ENCODE data around the gene DCC. TPM values are rescaled to one million over a fixed set of nuclear protein-coding genes. Genes with fewer than 3 reads are reported as not detected.

The DCC gene
- total and polyA plus RNA-seq, 2 experiments from 2014 or later, result not detected

GRCh38 chr18:52546686-52547346, 206.8 kb downstream of the DCC start:
- Histone ChIP-seq H3K9ac (no peak overlapping the region), H3K27me3 (replicated peaks; ENCODE audit: insufficient read depth) (no peaks in the 10 kb centered on the region), H3K9me3 (ENCODE audit: low read depth) (no peaks in the 10 kb centered on the region), H3F3A (ENCODE audit: insufficient read depth) (no peaks in the 10 kb centered on the region), H3K36me3 (ENCODE audit: low read depth) (no peaks in the 10 kb centered on the region), H3K4me1 (ENCODE audit: insufficient read depth) (no peaks in the 10 kb centered on the region), H3K27ac (no peak overlapping the region), H3K79me2 (ENCODE audit: insufficient read depth) (no peaks in the 10 kb centered on the region), H3K4me2 (ENCODE audit: unreplicated experiment) (no peak overlapping the region), H2AFZ (no peak overlapping the region), H3K9me2 (ENCODE audit: insufficient read depth) (no peaks in the 10 kb centered on the region), H3K4me3 (no peak overlapping the region), H4K20me1 (ENCODE audit: insufficient read depth) (no peaks in the 10 kb centered on the region)
- 8 to 10% methylated on average over 6 of the region's 6 CpGs for WGBS, 2 experiments (ENCODE audit: low coverage in 1 of 2, low lambda C conversion rate in 2 of 2, missing lambda C conversion rate in 2 of 2)
- in situ Hi-C loops (cut with MboI), result no loop called here
- no peak for DNase-seq
- no peak for TF ChIP-seq EZH2 (IDR thresholded peaks at IDR 0.05; ENCODE audit: insufficient read depth, poor library complexity, severe bottlenecking)
- TF ChIP-seq EZH2phosphoT487 (IDR thresholded peaks at IDR 0.05; ENCODE audit: insufficient read depth, low read depth), result no peak

DNA sequence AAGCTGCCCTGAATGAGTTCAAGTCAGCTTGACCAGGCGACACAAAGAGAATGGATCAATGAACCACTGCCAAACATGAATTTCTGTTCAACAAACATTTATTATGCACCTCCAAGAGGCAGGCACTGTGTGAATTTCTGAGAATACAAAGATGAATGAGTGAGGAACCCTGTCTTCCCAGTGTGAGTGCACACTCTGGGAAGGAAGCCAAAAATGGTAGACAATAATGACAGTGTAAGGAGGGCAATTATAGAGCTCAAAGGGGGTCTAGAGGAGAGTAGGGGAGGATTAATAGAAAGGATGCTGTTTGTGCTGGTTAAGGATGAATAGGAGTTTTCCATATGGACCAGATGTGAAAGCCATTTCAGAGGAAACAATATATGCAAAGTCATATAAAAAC, 213.4 kb downstream of the DCC start:
- Histone ChIP-seq H3K9ac (no peak overlapping the region), H3K27ac (no peak overlapping the region), H3K4me2 (ENCODE audit: unreplicated experiment) (no peak overlapping the region), H3K9me3 (ENCODE audit: low read depth) (no peaks in the 10 kb centered on the region), H3K27me3 (replicated peaks; ENCODE audit: insufficient read depth) (no peaks in the 10 kb centered on the region), H4K20me1 (ENCODE audit: insufficient read depth) (no peaks in the 10 kb centered on the region), H3K36me3 (ENCODE audit: low read depth) (no peaks in the 10 kb centered on the region), H3F3A (ENCODE audit: insufficient read depth) (no peaks in the 10 kb centered on the region), H3K4me1 (ENCODE audit: insufficient read depth) (no peaks in the 10 kb centered on the region), H2AFZ (no peak overlapping the region), H3K9me2 (ENCODE audit: insufficient read depth) (no peaks in the 10 kb centered on the region), H3K79me2 (ENCODE audit: insufficient read depth) (no peaks in the 10 kb centered on the region), H3K4me3 (no peak overlapping the region)
- DNase-seq, result no peak
- WGBS, 2 experiments (ENCODE audit: low coverage in 1 of 2, low lambda C conversion rate in 2 of 2, missing lambda C conversion rate in 2 of 2), result 16 to 31% methylated on average over 1 of the region's 1 CpG
- TF ChIP-seq EZH2phosphoT487 (IDR thresholded peaks at IDR 0.05; ENCODE audit: insufficient read depth, low read depth), result no peak
- TF ChIP-seq EZH2 (IDR thresholded peaks at IDR 0.05; ENCODE audit: insufficient read depth, poor library complexity, severe bottlenecking), result no peak
- in situ Hi-C loops (cut with MboI), result no loop called here

- Histone ChIP-seq H3K4me1 (ENCODE audit: insufficient read depth) (no peaks in the 10 kb centered on the region), H3K4me3 (no peak overlapping the region), H3K9me3 (ENCODE audit: low read depth) (no peaks in the 10 kb centered on the region), H3K79me2 (ENCODE audit: insufficient read depth) (no peaks in the 10 kb centered on the region), H2AFZ (no peak overlapping the region), H3K9me2 (ENCODE audit: insufficient read depth) (no peaks in the 10 kb centered on the region), H4K20me1 (ENCODE audit: insufficient read depth) (no peaks in the 10 kb centered on the region), H3K9ac (no peak overlapping the region), H3K36me3 (ENCODE audit: low read depth) (no peaks in the 10 kb centered on the region), H3K27ac (no peak overlapping the region), H3K4me2 (ENCODE audit: unreplicated experiment) (no peak overlapping the region), H3F3A (ENCODE audit: insufficient read depth) (no peaks in the 10 kb centered on the region), H3K27me3 (replicated peaks; ENCODE audit: insufficient read depth) (no peaks in the 10 kb centered on the region)
- DNase-seq, result no peak
- 0 to 3% methylated on average over 1 of the region's 1 CpG for WGBS, 2 experiments (ENCODE audit: low coverage in 1 of 2, low lambda C conversion rate in 2 of 2, missing lambda C conversion rate in 2 of 2)
- TF ChIP-seq EZH2 (IDR thresholded peaks at IDR 0.05; ENCODE audit: insufficient read depth, poor library complexity, severe bottlenecking), result no peak
- TF ChIP-seq EZH2phosphoT487 (IDR thresholded peaks at IDR 0.05; ENCODE audit: insufficient read depth, low read depth), result no peak
- in situ Hi-C loops (cut with MboI), result no loop called here
Observed at GRCh38 chr18:52554180-52554579, 214.2 kb downstream of the DCC start.

DNA sequence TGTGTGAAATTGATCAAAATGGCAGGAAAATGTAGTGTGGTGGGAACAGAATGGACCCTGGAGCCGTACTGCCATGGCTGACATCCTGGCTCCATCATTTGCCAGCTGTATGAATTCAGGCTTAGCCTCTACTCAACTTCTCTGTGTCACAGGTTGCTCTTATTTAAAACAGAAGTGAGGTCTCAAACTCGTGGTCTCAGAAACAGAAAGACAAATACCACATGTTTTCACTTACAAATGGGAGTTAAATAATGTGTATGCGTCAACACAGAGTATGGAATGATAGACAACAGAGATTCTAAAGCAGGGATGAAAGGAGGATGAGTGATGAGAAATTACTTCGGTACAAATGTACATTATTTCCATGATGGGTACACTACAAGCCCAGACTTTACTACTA, 227.4 kb downstream of the DCC start:
- TF ChIP-seq EZH2 (IDR thresholded peaks at IDR 0.05; ENCODE audit: insufficient read depth, poor library complexity, severe bottlenecking), result no peak
- no peak for TF ChIP-seq EZH2phosphoT487 (IDR thresholded peaks at IDR 0.05; ENCODE audit: insufficient read depth, low read depth)

More for the DNA sequence above, 227.4 kb downstream of the DCC start:
- Histone ChIP-seq H4K20me1 (ENCODE audit: insufficient read depth) (no peaks in the 10 kb centered on the region), H3K4me1 (ENCODE audit: insufficient read depth) (no peaks in the 10 kb centered on the region), H3K9me3 (ENCODE audit: low read depth) (no peaks in the 10 kb centered on the region), H3K4me3 (no peak overlapping the region), H3K4me2 (ENCODE audit: unreplicated experiment) (no peak overlapping the region), H3K79me2 (ENCODE audit: insufficient read depth) (no peaks in the 10 kb centered on the region), H3K9me2 (ENCODE audit: insufficient read depth) (no peaks in the 10 kb centered on the region), H3K36me3 (ENCODE audit: low read depth) (no peaks in the 10 kb centered on the region), H3K9ac (no peak overlapping the region), H3K27me3 (replicated peaks; ENCODE audit: insufficient read depth) (no peaks in the 10 kb centered on the region), H3F3A (ENCODE audit: insufficient read depth) (no peaks in the 10 kb centered on the region), H2AFZ (no peak overlapping the region), H3K27ac (no peak overlapping the region)
- no peak for DNase-seq
- in situ Hi-C loops (cut with MboI), result no loop called here
- WGBS, 2 experiments (ENCODE audit: low coverage in 1 of 2, low lambda C conversion rate in 2 of 2, missing lambda C conversion rate in 2 of 2), result 20% methylated on average over 4 of the region's 4 CpGs
